HFFc6 (cell line): ENCODE measurements around the gene C4orf50. TPM values are rescaled to one million over a fixed set of nuclear protein-coding genes. Genes with fewer than 3 reads are reported as not detected.

Experiments used
- DNase-seq: peaks from one replicate; pipeline ENCODE4 v3.0.0-alpha.2; 2018
- H3K27ac Mint-ChIP-seq: 2 replicates; pipeline ENCODE4 v1.8.0; 2020; ENCODE audit warnings: mild to moderate bottlenecking, mixed read lengths
- H3K27me3 Mint-ChIP-seq: 2 replicates; pipeline ENCODE4 v1.8.0; 2021; ENCODE audit warnings: mild to moderate bottlenecking, moderate library complexity, mixed read lengths; ENCODE audit not compliant: insufficient read depth
- H3K36me3 Mint-ChIP-seq: 2 replicates; pipeline ENCODE4 v1.8.0; 2021; ENCODE audit warnings: low read depth, mixed read lengths
- H3K4me1 Mint-ChIP-seq: 2 replicates; pipeline ENCODE4 v1.8.0; 2020; ENCODE audit warnings: low read depth, mixed read lengths
- H3K4me3 Mint-ChIP-seq: 2 replicates; pipeline ENCODE4 v1.8.0; 2020; ENCODE audit warnings: mild to moderate bottlenecking, moderate library complexity, mixed read lengths
- H3K9me3 Mint-ChIP-seq: 2 replicates; pipeline ENCODE4 v1.8.0; 2020; ENCODE audit warnings: mild to moderate bottlenecking, mixed read lengths
- total RNA-seq, 6 experiments: library from RNA; stranded (reverse); fragmentation: NEBNext Ultra II Directional; extraction: Animal tissue kit (Norgen Biotek cat#: 25700); gene quantifications; 2 replicates in 1 of 6; 3 replicates in 5 of 6; pipeline ENCODE4 v1.2.3, GENCODE V29; 2021
- TF ChIP-seq, protein P1 (sequence below): fragments of 200-600 bp; sonication (generic); IDR thresholded peaks from 2 replicates; pipeline ENCODE4 v1.5.0; 2021; ENCODE audit warnings: antibody characterized with exemption, mild to moderate bottlenecking

The C4orf50 gene
- total RNA-seq, 6 experiments from 2014 or later: not detected

GRCh38 chr4:5883916-5884315 lies 134.3 kb downstream of the C4orf50 start:
- Mint-ChIP-seq H3K9me3 (peaks cover 3% of the 10 kb centered on the region; the same call in 1 of the 2 replicates), H3K36me3 (no peaks in the 10 kb centered on the region), H3K4me1 (no peaks in the 10 kb centered on the region), H3K27me3 (peaks cover 16% of the 10 kb centered on the region), H3K27ac (no peak overlapping the region), H3K4me3 (no peak overlapping the region)
- TF ChIP-seq, protein P1, sequence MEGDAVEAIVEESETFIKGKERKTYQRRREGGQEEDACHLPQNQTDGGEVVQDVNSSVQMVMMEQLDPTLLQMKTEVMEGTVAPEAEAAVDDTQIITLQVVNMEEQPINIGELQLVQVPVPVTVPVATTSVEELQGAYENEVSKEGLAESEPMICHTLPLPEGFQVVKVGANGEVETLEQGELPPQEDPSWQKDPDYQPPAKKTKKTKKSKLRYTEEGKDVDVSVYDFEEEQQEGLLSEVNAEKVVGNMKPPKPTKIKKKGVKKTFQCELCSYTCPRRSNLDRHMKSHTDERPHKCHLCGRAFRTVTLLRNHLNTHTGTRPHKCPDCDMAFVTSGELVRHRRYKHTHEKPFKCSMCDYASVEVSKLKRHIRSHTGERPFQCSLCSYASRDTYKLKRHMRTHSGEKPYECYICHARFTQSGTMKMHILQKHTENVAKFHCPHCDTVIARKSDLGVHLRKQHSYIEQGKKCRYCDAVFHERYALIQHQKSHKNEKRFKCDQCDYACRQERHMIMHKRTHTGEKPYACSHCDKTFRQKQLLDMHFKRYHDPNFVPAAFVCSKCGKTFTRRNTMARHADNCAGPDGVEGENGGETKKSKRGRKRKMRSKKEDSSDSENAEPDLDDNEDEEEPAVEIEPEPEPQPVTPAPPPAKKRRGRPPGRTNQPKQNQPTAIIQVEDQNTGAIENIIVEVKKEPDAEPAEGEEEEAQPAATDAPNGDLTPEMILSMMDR: no peak
- no peak for DNase-seq

- TF ChIP-seq, protein P1: no peak
- no peaks in the 10 kb centered on the region for H3K4me1 Mint-ChIP-seq
- DNase-seq: no peak
- H3K4me3 Mint-ChIP-seq: no peak overlapping the region
- H3K27me3 Mint-ChIP-seq: peaks cover 14% of the 10 kb centered on the region
- no peak overlapping the region for H3K27ac Mint-ChIP-seq
- peaks cover 3% of the 10 kb centered on the region; the same call in 1 of the 2 replicates for H3K9me3 Mint-ChIP-seq
- no peaks in the 10 kb centered on the region for H3K36me3 Mint-ChIP-seq
Observed at GRCh38 chr4:5882947-5883346, 135.3 kb downstream of the C4orf50 start.

GRCh38 chr4:5881340-5881739 lies 136.9 kb downstream of the C4orf50 start:
- Mint-ChIP-seq H3K9me3 (peaks cover 3% of the 10 kb centered on the region; the same call in 1 of the 2 replicates), H3K4me3 (no peak overlapping the region), H3K27ac (no peak overlapping the region), H3K4me1 (no peaks in the 10 kb centered on the region), H3K27me3 (peaks cover 10% of the 10 kb centered on the region), H3K36me3 (no peaks in the 10 kb centered on the region)
- TF ChIP-seq, protein P1: no peak
- no peak for DNase-seq

- Mint-ChIP-seq H3K36me3 (no peaks in the 10 kb centered on the region), H3K4me3 (no peak overlapping the region), H3K4me1 (no peaks in the 10 kb centered on the region), H3K9me3 (peaks cover 3% of the 10 kb centered on the region; the same call in 1 of the 2 replicates), H3K27ac (no peak overlapping the region), H3K27me3 (peaks cover 13% of the 10 kb centered on the region)
- DNase-seq: no peak
- TF ChIP-seq, protein P1: no peak
Observed at GRCh38 chr4:5878359-5878758, 139.9 kb downstream of the C4orf50 start.

DNA sequence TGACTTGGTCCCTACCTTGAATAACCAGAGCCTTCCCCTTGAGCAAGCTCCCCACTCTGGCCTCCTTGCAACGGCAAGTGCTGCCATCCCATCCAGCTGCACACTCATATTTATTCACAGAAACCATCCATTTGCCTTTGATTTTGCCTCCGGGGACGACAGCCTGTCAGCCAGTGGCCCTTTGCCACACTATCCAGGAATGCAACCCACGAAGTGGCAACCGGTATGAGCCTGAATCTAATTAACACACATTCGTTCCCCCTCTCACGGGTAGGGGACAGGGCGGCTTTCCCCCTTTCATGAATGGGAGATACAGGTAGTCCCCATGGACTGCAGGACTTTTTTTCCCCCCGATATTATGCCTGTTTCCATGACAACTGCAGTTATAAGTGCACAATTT lies 140.8 kb downstream of the C4orf50 start:
- no peaks in the 10 kb centered on the region for H3K36me3 Mint-ChIP-seq
- no peak for DNase-seq
- TF ChIP-seq, protein P1: no peak
- no peak overlapping the region for H3K27ac Mint-ChIP-seq
- no peaks in the 10 kb centered on the region for H3K4me1 Mint-ChIP-seq
- peaks cover 7% of the 10 kb centered on the region; the same call in 1 of the 2 replicates for H3K9me3 Mint-ChIP-seq
- H3K4me3 Mint-ChIP-seq: no peak overlapping the region
- peaks cover 11% of the 10 kb centered on the region for H3K27me3 Mint-ChIP-seq
